Body of pancreas (tissue), 4 donors: ENCODE data around the gene MAP3K5.

Source experiments
- POLR2A ChIP-seq, 3 donors: fragments of 450-650 bp; IDR thresholded peaks; one replicate each; pipeline ENCODE4 v1.6.1; 2016; ENCODE audit warnings: antibody characterized with exemption in 3 of 3, mild to moderate bottlenecking in 2 of 3
- TF ChIP-seq, protein P1 (sequence below), 7 experiments: fragments of 450-650 bp in 4 of 7; fragments of 200-600 bp in 3 of 7; sonication (generic) in 3 of 7; IDR thresholded peaks; one replicate each; pipeline ENCODE4 v1.5.1; 2016 to 2019; ENCODE audit warnings: antibody characterized with exemption in 7 of 7

DNA sequence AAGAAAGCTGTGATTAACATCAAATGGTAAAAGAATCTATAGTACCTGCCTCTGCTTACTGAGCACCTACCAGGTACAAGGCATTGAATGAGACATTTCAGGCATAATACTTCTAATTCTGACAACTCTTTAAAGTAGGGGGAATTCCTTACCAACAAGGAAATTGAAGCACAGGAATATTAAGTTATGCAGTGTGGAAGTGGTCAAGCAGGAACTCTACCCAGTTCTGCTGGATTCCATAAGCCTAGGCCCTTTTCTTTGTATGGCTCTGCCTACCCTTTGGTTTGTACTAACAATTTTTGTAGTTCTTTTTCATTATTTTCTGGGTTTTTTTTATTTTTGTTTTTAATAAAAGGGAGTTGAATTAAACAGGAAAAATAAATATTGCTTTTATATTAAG lies 114.5 kb downstream of the MAP3K5 start:
- TF ChIP-seq, protein P1, sequence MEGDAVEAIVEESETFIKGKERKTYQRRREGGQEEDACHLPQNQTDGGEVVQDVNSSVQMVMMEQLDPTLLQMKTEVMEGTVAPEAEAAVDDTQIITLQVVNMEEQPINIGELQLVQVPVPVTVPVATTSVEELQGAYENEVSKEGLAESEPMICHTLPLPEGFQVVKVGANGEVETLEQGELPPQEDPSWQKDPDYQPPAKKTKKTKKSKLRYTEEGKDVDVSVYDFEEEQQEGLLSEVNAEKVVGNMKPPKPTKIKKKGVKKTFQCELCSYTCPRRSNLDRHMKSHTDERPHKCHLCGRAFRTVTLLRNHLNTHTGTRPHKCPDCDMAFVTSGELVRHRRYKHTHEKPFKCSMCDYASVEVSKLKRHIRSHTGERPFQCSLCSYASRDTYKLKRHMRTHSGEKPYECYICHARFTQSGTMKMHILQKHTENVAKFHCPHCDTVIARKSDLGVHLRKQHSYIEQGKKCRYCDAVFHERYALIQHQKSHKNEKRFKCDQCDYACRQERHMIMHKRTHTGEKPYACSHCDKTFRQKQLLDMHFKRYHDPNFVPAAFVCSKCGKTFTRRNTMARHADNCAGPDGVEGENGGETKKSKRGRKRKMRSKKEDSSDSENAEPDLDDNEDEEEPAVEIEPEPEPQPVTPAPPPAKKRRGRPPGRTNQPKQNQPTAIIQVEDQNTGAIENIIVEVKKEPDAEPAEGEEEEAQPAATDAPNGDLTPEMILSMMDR (IDR thresholded peaks at IDR 0.05), result no peak
- TF ChIP-seq POLR2A (IDR thresholded peaks at IDR 0.05), result no peak
